Measurements from ENCODE around the gene MSL2. TPM values are rescaled to one million over a fixed set of nuclear protein-coding genes. Genes with fewer than 3 reads are reported as not detected.
"Not testable (repeated sequence)": the region's sequence is repeated elsewhere in the genome, so short reads cannot be mapped to it uniquely, and the experiment has no call there.

The MSL2 gene
- total and polyA plus RNA-seq, 2 of the 4 experiments (the other 2 are of a cell fraction): 7.1 to 13.6 TPM

- ChIA-PET POLR2A (ENCODE audit: unreplicated experiment) (no interaction called here), CTCF (no interaction called here)
Measured at GRCh38 chr3:136120373-136121348, 75.5 kb downstream of the MSL2 start.

DNA sequence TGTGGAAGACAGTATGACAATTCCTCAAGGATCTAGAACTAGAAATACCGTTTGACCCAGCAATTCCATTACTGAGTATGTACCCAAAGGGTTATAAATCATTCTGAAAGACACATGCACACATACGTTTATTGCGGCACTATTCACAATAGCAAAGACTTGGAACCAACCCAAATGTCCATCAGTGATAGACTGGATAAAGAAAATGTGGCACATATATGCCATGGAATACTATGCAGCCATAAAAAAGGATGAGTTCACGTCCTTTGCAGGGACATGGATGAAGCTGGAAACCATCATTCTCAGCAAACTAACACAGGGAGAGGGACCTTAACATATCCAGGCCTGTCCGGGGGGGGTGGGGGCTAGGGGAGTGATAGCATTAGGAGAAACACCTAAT lies 76.4 kb downstream of the MSL2 start:
- BruUV-seq (replicated peaks); in situ Hi-C loops (cut with MboI; ENCODE audit: low sequenced_read_pairs); intact Hi-C loops (cut with micrococcal nuclease); H3K23ac ChIP-seq (ENCODE audit: low read depth, low read length); H3K4me2 ChIP-seq (ENCODE audit: low read depth, low read length); H2BK5ac ChIP-seq (ENCODE audit: low read depth, low read length, poor library complexity, severe bottlenecking); H3K4me3 ChIP-seq (ENCODE audit: insufficient read depth, low read depth, low read length); H4K91ac ChIP-seq (ENCODE audit: insufficient read depth, low read depth, low read length); H3K36me3 ChIP-seq (ENCODE audit: control insufficient read depth, insufficient read depth, low read length); H3K18ac ChIP-seq (ENCODE audit: low read depth, low read length); DNase-seq; H3K79me1 ChIP-seq (ENCODE audit: low read depth in 1 of 2, low read length in 2 of 2); CTCF ChIA-PET; H2BK20ac ChIP-seq (ENCODE audit: low read depth, low read length); H3K14ac ChIP-seq (replicated peaks; ENCODE audit: low read depth, low read length); H3K9ac ChIP-seq (ENCODE audit: low read depth, low read length); H4K8ac ChIP-seq (ENCODE audit: low read depth in 2 of 2, low read length in 2 of 2); H3K4me1 ChIP-seq (ENCODE audit: control insufficient read depth, insufficient read depth, low read length); POLR2A ChIA-PET (ENCODE audit: unreplicated experiment); ATAC-seq (ENCODE audit: low read depth); H2BK15ac ChIP-seq (ENCODE audit: low read depth, low read length); H3K27ac ChIP-seq (ENCODE audit: insufficient read depth, low read length); H2AK9ac ChIP-seq (replicated peaks; ENCODE audit: low read depth, low read length, poor library complexity); H4K5ac ChIP-seq (ENCODE audit: low read depth, low read length); dilution Hi-C loops (cut with HindIII; ENCODE audit: low sequenced_read_pairs, unreplicated experiment); H2AK5ac ChIP-seq (ENCODE audit: low read depth, low read length); H3K4ac ChIP-seq (ENCODE audit: low read depth, low read length); H3K9me1 ChIP-seq (ENCODE audit: insufficient read depth, low read length); H2BK120ac ChIP-seq (ENCODE audit: low read depth, low read length); H2AFZ ChIP-seq (replicated peaks; ENCODE audit: low read length, poor library complexity); H3K27me3 ChIP-seq (ENCODE audit: control insufficient read depth, insufficient read depth, low read length); H3K9me3 ChIP-seq (ENCODE audit: control insufficient read depth, insufficient read depth, low read length); H3K56ac ChIP-seq (ENCODE audit: extremely low read depth, insufficient read depth, low read length); H4K20me1 ChIP-seq (ENCODE audit: insufficient read depth, low read length): not testable (repeated sequence)
- WGBS, 2 experiments (ENCODE audit: extremely low coverage in 2 of 2, insufficient read length in 1 of 2): no CpG with 5 or more reads among the region's 5 CpGs

More at GRCh38 chr3:136120373-136121348, 75.5 kb downstream of the MSL2 start:
- Histone ChIP-seq H2AK9ac (replicated peaks; ENCODE audit: low read depth, low read length, poor library complexity) (no peak overlapping the region), H3K9me1 (ENCODE audit: insufficient read depth, low read length) (no peaks in the 10 kb centered on the region), H3K14ac (replicated peaks; ENCODE audit: low read depth, low read length) (no peak overlapping the region), H4K8ac (ENCODE audit: low read depth in 2 of 2, low read length in 2 of 2) (no peak overlapping the region), H3K79me1 (ENCODE audit: low read depth in 1 of 2, low read length in 2 of 2) (peaks cover 0 to 3% of the 10 kb centered on the region in 2 experiments; a peak in 1 of 4 replicates), H3K23ac (ENCODE audit: low read depth, low read length) (no peak overlapping the region), H4K20me1 (ENCODE audit: insufficient read depth, low read length) (no peaks in the 10 kb centered on the region), H2BK5ac (ENCODE audit: low read depth, low read length, poor library complexity, severe bottlenecking) (no peak overlapping the region), H4K91ac (ENCODE audit: insufficient read depth, low read depth, low read length) (no peak overlapping the region), H3K4me1 (ENCODE audit: control insufficient read depth, insufficient read depth, low read length) (no peaks in the 10 kb centered on the region), H3K4me2 (ENCODE audit: low read depth, low read length) (no peak overlapping the region), H2AFZ (replicated peaks; ENCODE audit: low read length, poor library complexity) (no peak overlapping the region), H2BK120ac (ENCODE audit: low read depth, low read length) (no peak overlapping the region), H3K36me3 (ENCODE audit: control insufficient read depth, insufficient read depth, low read length) (peaks cover 3% of the 10 kb centered on the region; the same call in 1 of the 2 replicates), H2AK5ac (ENCODE audit: low read depth, low read length) (no peak overlapping the region), H4K5ac (ENCODE audit: low read depth, low read length) (no peak overlapping the region), H3K9me3 (ENCODE audit: control insufficient read depth, insufficient read depth, low read length) (no peaks in the 10 kb centered on the region), H2BK20ac (ENCODE audit: low read depth, low read length) (no peak overlapping the region), H3K4ac (ENCODE audit: low read depth, low read length) (no peak overlapping the region), H3K27ac (ENCODE audit: insufficient read depth, low read length) (no peak overlapping the region), H3K27me3 (ENCODE audit: control insufficient read depth, insufficient read depth, low read length) (no peaks in the 10 kb centered on the region), H3K4me3 (ENCODE audit: insufficient read depth, low read depth, low read length) (no peak overlapping the region), H3K56ac (ENCODE audit: extremely low read depth, insufficient read depth, low read length) (no peak overlapping the region), H2BK15ac (ENCODE audit: low read depth, low read length) (no peak overlapping the region), H3K18ac (ENCODE audit: low read depth, low read length) (no peak overlapping the region), H3K9ac (ENCODE audit: low read depth, low read length) (no peak overlapping the region)
- WGBS, 2 experiments (ENCODE audit: extremely low coverage in 2 of 2, insufficient read length in 1 of 2): 100% methylated on average over 3 of the region's 8 CpGs; no CpG with 5 or more reads in 1 of the 2 experiments
- ATAC-seq (ENCODE audit: low read depth) (peak; percentile 24; the same call in 1 of the 2 replicates), DNase-seq (peak; percentile 12)
- in situ Hi-C loops (cut with MboI; ENCODE audit: low sequenced_read_pairs): no loop called here
- TF ChIP-seq RFX5 (IDR thresholded peaks at IDR 0.05; ENCODE audit: low read depth, low read length) (no peak), MAZ (IDR thresholded peaks at IDR 0.05; ENCODE audit: borderline replicate concordance, low read depth, low read length) (no peak), ELK1 (IDR thresholded peaks at IDR 0.05; ENCODE audit: borderline replicate concordance, low read depth, low read length) (no peak), MXI1 (IDR thresholded peaks at IDR 0.05; ENCODE audit: borderline replicate concordance, low read depth, low read length) (no peak), RAD21 (IDR thresholded peaks at IDR 0.05; ENCODE audit: low read length) (no peak)
- no TSS peak for BruUV-seq (replicated peaks)
- dilution Hi-C loops (cut with HindIII; ENCODE audit: low sequenced_read_pairs, unreplicated experiment): no loop called here
- intact Hi-C loops (cut with micrococcal nuclease): no loop called here

All from IMR-90 (cell line).